Endothelial cell of umbilical vein (primary cell): Measurements from ENCODE around the gene OPCML. TPM values are rescaled to one million over a fixed set of nuclear protein-coding genes. Genes with fewer than 3 reads are reported as not detected.

Source experiments
- BruUV-seq: library from RNA; stranded (reverse); fragments of 400-500 nt; replicated peaks from 2 replicates; lab custom pipeline; 2021; lab: Mats Ljungman, UMichigan
- CTCF ChIA-PET: fragments of 300-600, 350-600 bp; sonication (Branson Sonifier 250); formaldehyde crosslinking; loops from one replicate; lab custom pipeline; 2021; ENCODE audit warnings: antibody characterized with exemption, inconsistent platforms; lab: Charles Lee
- POLR2A ChIA-PET: fragments of 300-600, 350-600 bp; sonication (Branson Sonifier 250); formaldehyde crosslinking; loops from one replicate; lab custom pipeline; 2021; ENCODE audit warnings: antibody characterized with exemption, inconsistent platforms; lab: Charles Lee
- DNase-seq: peaks from one replicate; pipeline ENCODE4 v3.0.0-alpha.2; 2011; ENCODE audit warnings: low read depth, low spot score
- FAIRE-seq: peaks from 2 replicates; lab custom pipeline; 2011; peaks lifted over from hg19 to GRCh38; lab: Jason Lieb, UNC
- H2AFZ ChIP-seq: 2 replicates; pipeline ENCODE4 v1.6.0; 2012; ENCODE audit warnings: low read depth, low read length, control low read depth, inconsistent platforms
- H3K27ac ChIP-seq: 2 replicates; pipeline ENCODE4 v1.5.1; 2011; ENCODE audit warnings: low read depth, mild to moderate bottlenecking, control low read depth, low read length, moderate library complexity; ENCODE audit not compliant: insufficient read depth
- H3K27me3 ChIP-seq, 2 experiments: 2 replicates each; pipeline versions ENCODE4 v1.6.0 to v1.6.1; 2011; ENCODE audit warnings: low read length in 2 of 2, mixed read lengths in 1 of 2; ENCODE audit not compliant: control insufficient read depth in 2 of 2, insufficient read depth in 2 of 2
- H3K36me3 ChIP-seq, 2 experiments: 2 replicates in 1 of 2; 3 replicates in 1 of 2; pipeline ENCODE4 v1.5.1; 2011; ENCODE audit warnings: low read length in 2 of 2, mild to moderate bottlenecking in 1 of 2, moderate library complexity in 1 of 2; ENCODE audit not compliant: control insufficient read depth in 2 of 2, insufficient read depth in 2 of 2; ENCODE audit errors: extremely low read depth in 1 of 2
- H3K4me1 ChIP-seq: 3 replicates; pipeline ENCODE4 v1.5.1; 2011; ENCODE audit warnings: mild to moderate bottlenecking, low read length; ENCODE audit not compliant: control insufficient read depth, insufficient read depth; ENCODE audit errors: extremely low read depth
- H3K4me2 ChIP-seq: 2 replicates; pipeline ENCODE4 v1.6.1; 2011; ENCODE audit warnings: low read length, control low read depth, mixed read lengths; ENCODE audit not compliant: insufficient read depth
- H3K4me3 ChIP-seq, 3 experiments: fragments of 200-600 bp in 1 of 3; sonication (generic), shearing (Covaris generic) in 1 of 3; replicated peaks in 1 of 3; 2 replicates each; pipeline ENCODE4 v1.5.1; 2011 to 2016; ENCODE audit warnings: control low read depth in 3 of 3, low read length in 3 of 3, mild to moderate bottlenecking in 2 of 3, inconsistent platforms in 1 of 3, low read depth in 1 of 3, moderate library complexity in 1 of 3; ENCODE audit not compliant: insufficient read depth in 1 of 3
- H3K79me2 ChIP-seq: 2 replicates; pipeline ENCODE4 v1.6.0; 2012; ENCODE audit warnings: low read length, inconsistent platforms; ENCODE audit not compliant: control insufficient read depth, insufficient read depth
- H3K9ac ChIP-seq: replicated peaks from 2 replicates; pipeline ENCODE3; 2011; ENCODE audit warnings: low read length, control low read depth; ENCODE audit not compliant: insufficient read depth; ENCODE audit errors: extremely low read depth
- H3K9me1 ChIP-seq: replicated peaks from 3 replicates; pipeline ENCODE4 v1.6.0; 2011; ENCODE audit warnings: mild to moderate bottlenecking, low read length; ENCODE audit not compliant: control insufficient read depth, insufficient read depth; ENCODE audit errors: extremely low read depth
- H3K9me3 ChIP-seq: replicated peaks from 2 replicates; pipeline ENCODE4 v1.5.1; 2012; ENCODE audit warnings: low read length, inconsistent platforms; ENCODE audit not compliant: control insufficient read depth, insufficient read depth
- H4K20me1 ChIP-seq: replicated peaks from 2 replicates; pipeline ENCODE3; 2011; ENCODE audit warnings: mild to moderate bottlenecking, low read length; ENCODE audit not compliant: control insufficient read depth, insufficient read depth; ENCODE audit errors: extremely low read depth
- EZH2 ChIP-seq: IDR thresholded peaks from 2 replicates; pipeline ENCODE4 v1.6.1; 2012; ENCODE audit warnings: borderline replicate concordance, low read depth, mild to moderate bottlenecking, moderate library complexity, low read length, inconsistent platforms; ENCODE audit not compliant: severe bottlenecking
- FOS ChIP-seq: IDR thresholded peaks from 2 replicates; pipeline ENCODE4 v1.6.1; 2011; ENCODE audit warnings: mild to moderate bottlenecking, low read length, moderate library complexity, borderline replicate concordance; ENCODE audit not compliant: insufficient read depth
- GATA2 ChIP-seq: IDR thresholded peaks from 2 replicates; pipeline ENCODE4 v1.7.0; 2011; ENCODE audit warnings: low read depth, mild to moderate bottlenecking, moderate library complexity, mixed read lengths, low read length; ENCODE audit not compliant: insufficient read length, insufficient read depth
- JUN ChIP-seq: IDR thresholded peaks from 2 replicates; pipeline ENCODE4 v1.6.1; 2011; ENCODE audit warnings: borderline replicate concordance, low read depth; ENCODE audit not compliant: insufficient read length, insufficient read depth
- MAX ChIP-seq: IDR thresholded peaks from 2 replicates; pipeline ENCODE4 v1.6.1; 2011; ENCODE audit not compliant: insufficient read depth, insufficient read length
- MYC ChIP-seq: IDR thresholded peaks from one replicate; pipeline ENCODE4 v1.6.1; 2011; ENCODE audit warnings: mild to moderate bottlenecking, low read depth, low read length
- POLR2A ChIP-seq: IDR thresholded peaks from 2 replicates; pipeline ENCODE4 v1.6.1; 2012; ENCODE audit warnings: low read depth, mild to moderate bottlenecking, control low read depth, low read length
- POLR2AphosphoS5 ChIP-seq: IDR thresholded peaks from 2 replicates; pipeline ENCODE4 v1.6.1; 2012; ENCODE audit warnings: low read depth, mild to moderate bottlenecking, control low read depth, low read length, moderate library complexity; ENCODE audit not compliant: insufficient read depth
- dilution Hi-C: fragments of 300-500 bp; cut with MboI; formaldehyde crosslinking; loops from one replicate; pipeline ENCODE4 v1.15.0; 2019; ENCODE audit warnings: low sequenced_read_pairs; ENCODE audit not compliant: extremely low pct_ligation_motif_present
- intact Hi-C: fragments of 100-400 bp; cut with micrococcal nuclease; formaldehyde crosslinking; loops from one replicate; pipeline ENCODE4 v1.10.0; 2022
- polyA plus RNA-seq, 4 experiments: library from polyadenylated mRNA; depleted of rRNA in 3 of 4; stranded (reverse) in 3 of 4; unstranded in 1 of 4; fragments of >200 nt; gene quantifications; 2 replicates each; pipeline versions ENCODE4 v1.2.1 to v1.2.3, GENCODE V29; 2011 to 2012; ENCODE audit warnings: missing spikeins in 1 of 4
- total RNA-seq: library from RNA; stranded (reverse); gene quantifications from 2 replicates; pipeline ENCODE4 v1.2.3, GENCODE V29; 2021
- TF ChIP-seq, protein P1 (sequence below), 2 donors: IDR thresholded peaks; 1 replicate in 1 of 2; 2 replicates in 1 of 2; pipeline ENCODE4 v1.5.1; 2011; ENCODE audit warnings: low read length in 2 of 2, mild to moderate bottlenecking in 2 of 2, moderate library complexity in 2 of 2, control low read depth in 1 of 2, inconsistent platforms in 1 of 2, low read depth in 1 of 2; ENCODE audit not compliant: insufficient read depth in 1 of 2; ENCODE audit errors: extremely low read depth in 1 of 2

OPCML gene
- total and polyA plus RNA-seq, 2 donors (not counting 3 experiments of a cell fraction or from before 2014, with no cell fraction given) = not detected

- intact Hi-C loops (no loop called here), dilution Hi-C loops (no loop called here)
- Histone ChIP-seq H3K4me1 (no peaks in the 10 kb centered on the region), H3K9me3 (peaks cover 4% of the 10 kb centered on the region), H3K27ac (no peak overlapping the region), H3K4me3 (no peak overlapping the region), H3K36me3 (no peaks in the 10 kb centered on the region), H3K79me2 (no peaks in the 10 kb centered on the region), H3K9ac (no peak overlapping the region), H4K20me1 (no peaks in the 10 kb centered on the region), H3K9me1 (no peaks in the 10 kb centered on the region), H3K4me2 (no peak overlapping the region), H3K27me3 (no peaks in the 10 kb centered on the region), H2AFZ (no peak overlapping the region)
- FAIRE-seq (no peak), DNase-seq (no peak)
- CTCF ChIA-PET = no interaction called here
- POLR2A ChIA-PET = no interaction called here
- BruUV-seq = no TSS peak
- TF ChIP-seq MAX (no peak), POLR2A (no peak), EZH2 (no peak), POLR2AphosphoS5 (no peak), FOS (no peak), GATA2 (no peak), JUN (no peak), MYC (no peak)
- TF ChIP-seq, protein P1, sequence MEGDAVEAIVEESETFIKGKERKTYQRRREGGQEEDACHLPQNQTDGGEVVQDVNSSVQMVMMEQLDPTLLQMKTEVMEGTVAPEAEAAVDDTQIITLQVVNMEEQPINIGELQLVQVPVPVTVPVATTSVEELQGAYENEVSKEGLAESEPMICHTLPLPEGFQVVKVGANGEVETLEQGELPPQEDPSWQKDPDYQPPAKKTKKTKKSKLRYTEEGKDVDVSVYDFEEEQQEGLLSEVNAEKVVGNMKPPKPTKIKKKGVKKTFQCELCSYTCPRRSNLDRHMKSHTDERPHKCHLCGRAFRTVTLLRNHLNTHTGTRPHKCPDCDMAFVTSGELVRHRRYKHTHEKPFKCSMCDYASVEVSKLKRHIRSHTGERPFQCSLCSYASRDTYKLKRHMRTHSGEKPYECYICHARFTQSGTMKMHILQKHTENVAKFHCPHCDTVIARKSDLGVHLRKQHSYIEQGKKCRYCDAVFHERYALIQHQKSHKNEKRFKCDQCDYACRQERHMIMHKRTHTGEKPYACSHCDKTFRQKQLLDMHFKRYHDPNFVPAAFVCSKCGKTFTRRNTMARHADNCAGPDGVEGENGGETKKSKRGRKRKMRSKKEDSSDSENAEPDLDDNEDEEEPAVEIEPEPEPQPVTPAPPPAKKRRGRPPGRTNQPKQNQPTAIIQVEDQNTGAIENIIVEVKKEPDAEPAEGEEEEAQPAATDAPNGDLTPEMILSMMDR (IDR thresholded peaks at IDR 0.05; ENCODE audit: extremely low read depth in 1 of 2, insufficient read depth in 1 of 2, low read depth in 1 of 2, low read length in 2 of 2) = no peak
Measured at GRCh38 chr11:132424433-132424832, 1107.9 kb downstream of the OPCML start.
